ENCODE results near the gene LILRB2.
"Not testable (repeated sequence)": the region's sequence is repeated elsewhere in the genome, so short reads cannot be mapped to it uniquely, and the experiment has no call there.

The LILRB2 gene

DNA sequence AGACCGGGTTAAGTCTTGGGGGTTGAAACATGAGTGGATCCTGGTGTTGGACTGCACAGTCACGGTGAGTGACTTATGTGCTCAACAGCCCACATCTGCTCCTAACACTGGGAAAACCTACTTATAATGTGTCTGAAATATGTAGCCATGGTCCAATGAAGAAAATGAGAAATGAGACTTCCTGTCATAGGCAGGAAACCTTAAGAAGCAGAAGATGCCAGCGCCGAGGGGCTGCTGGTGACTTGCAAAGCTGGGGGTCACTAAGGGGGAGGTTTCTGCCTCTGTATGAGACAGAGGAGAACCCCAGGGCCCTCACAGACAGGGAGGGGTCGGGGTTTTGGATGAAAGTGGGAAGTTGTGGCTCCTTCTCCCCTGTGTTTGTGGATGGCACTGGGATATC is 8.7 kb downstream of the LILRB2 start:
- DNase-seq (ENCODE audit: low read depth in 2 of 2) = not testable (repeated sequence)

DNA sequence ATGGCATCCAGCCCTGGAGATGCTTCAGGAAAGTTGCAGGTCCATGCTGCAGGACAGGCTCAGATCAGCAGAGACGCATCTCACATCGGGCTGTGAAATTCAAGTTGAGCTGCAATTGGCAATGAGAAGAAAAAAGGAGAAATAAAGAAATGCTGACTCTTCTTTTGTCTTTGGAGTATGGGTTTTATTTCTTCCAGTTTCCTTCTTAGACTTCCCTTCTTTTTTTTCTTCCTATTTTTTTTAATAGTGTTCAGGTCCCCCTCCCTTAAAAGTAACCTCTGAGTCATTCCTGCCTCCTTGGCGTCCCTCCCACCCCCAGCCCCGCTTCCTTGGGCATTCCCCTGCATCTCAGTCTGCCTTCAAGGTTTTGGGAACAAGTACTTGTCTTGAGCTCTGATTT is 9.3 kb downstream of the LILRB2 start:
- DNase-seq (ENCODE audit: low read depth in 2 of 2) = not testable (repeated sequence)

GRCh38 chr19:54271106-54271505 is 9.8 kb downstream of the LILRB2 start:
- no peak for DNase-seq (ENCODE audit: low read depth in 2 of 2)

DNA sequence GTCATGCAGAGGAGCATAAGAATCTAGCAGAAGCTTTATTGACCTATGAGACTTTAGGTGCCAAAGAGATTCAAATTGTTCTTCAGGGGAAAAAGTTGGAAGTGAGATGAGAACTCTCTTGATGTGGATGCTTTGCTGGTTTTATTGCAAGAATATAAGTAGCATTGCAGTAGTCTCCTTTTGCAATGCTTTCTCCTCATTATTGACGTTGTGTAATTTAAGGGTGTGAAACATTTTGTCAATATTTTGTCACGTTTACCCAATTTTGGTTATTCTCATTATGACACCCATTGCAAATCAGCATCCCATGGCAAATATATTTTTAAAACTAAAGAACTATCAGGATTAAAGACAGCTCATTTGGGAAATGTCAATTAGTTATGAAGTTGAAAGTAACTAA is 12.0 kb downstream of the LILRB2 start:
- DNase-seq (ENCODE audit: low read depth in 2 of 2) = no peak

GRCh38 chr19:54266133-54266532 is 14.8 kb downstream of the LILRB2 start:
- DNase-seq (ENCODE audit: low read depth in 2 of 2) = peak; percentile 64 to 73

- DNase-seq (ENCODE audit: low read depth in 2 of 2) = no peak
These were observed 18.4 kb downstream of the LILRB2 start for GRCh38 chr19:54262470-54262869.

DNA sequence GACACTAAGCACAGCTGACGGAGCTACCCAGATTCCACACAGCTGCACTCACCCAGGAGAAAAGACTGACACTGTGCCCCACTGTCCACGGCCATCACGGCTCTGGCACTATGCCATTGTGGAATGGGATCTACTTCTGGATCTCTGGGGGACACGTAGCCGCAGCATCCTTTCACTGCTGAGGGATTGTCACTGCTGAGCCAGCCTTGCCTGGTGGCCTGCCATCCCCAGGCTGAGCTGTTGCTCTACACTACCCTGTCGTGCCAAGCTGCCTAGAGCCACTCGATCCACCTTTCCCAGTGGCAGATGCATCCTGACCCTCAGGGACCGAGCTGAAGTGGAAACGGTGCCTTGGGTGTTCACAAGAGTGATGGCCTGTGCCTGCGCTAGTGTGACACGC is 18.8 kb downstream of the LILRB2 start:
- no peak for DNase-seq (ENCODE audit: low read depth in 2 of 2)

GRCh38 chr19:54257116-54257480 is 23.8 kb downstream of the LILRB2 start, which contains the start of gene LILRB5:
Gene LILRB5 (minus strand): TSS chr19:54257273. CDS start chr19:54257193, 80 bp downstream.
- DNase-seq (ENCODE audit: low read depth in 2 of 2) = no peak

GRCh38 chr19:54256250-54257115 is 24.4 kb downstream of the LILRB2 start:
- DNase-seq (ENCODE audit: low read depth in 2 of 2) = no peak

- DNase-seq (ENCODE audit: low read depth in 2 of 2) = no peak
These were observed 25.7 kb downstream of the LILRB2 start for GRCh38 chr19:54255105-54255775.

GRCh38 chr19:54254195-54254906 is 26.6 kb downstream of the LILRB2 start:
- no peak for DNase-seq (ENCODE audit: low read depth in 2 of 2)

DNA sequence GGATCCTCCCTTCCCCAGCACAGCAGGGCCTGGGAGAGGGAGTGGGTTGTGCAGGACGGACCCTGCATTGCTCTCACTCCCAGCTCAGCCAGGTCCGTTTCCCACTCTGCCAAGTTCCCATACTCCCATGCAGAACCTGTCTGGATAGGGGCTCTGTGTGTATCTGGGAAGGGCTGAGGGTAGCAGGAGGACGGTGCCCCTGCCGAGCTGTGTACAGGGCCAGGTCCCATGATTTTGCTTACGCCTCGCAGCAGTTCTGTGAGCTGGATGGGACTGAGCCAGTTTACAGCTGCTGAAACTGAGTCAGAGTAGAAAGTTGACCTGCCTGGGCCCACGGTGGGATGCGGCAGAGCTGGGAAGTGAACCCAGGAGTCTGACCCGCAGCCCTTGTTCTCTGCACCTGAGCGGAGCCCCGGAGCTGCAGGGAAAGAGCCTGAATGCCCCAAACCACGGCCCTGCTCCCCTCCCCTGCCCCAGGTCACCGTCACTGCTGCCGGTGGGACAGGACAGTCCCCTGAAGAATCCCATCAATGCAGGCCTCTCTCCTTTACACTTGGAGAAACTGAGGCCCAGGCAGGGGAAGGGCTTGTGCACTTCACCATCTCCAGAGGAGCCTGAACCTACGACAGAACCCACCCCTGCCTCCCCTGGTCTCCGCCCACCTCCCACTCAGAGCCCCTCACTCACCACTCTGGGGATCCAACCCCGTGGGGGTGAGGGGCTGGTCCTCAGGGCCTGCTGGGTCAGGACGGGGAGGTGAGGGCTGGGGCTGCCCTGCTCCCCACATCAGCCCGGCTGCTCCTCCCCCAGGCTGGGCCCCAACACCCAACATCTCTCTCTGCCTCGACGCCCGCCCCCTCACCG is 27.3 kb downstream of the LILRB2 start:
- no peak for DNase-seq (ENCODE audit: low read depth in 2 of 2)

GRCh38 chr19:54252845-54253244 is 28.1 kb downstream of the LILRB2 start:
- no peak for DNase-seq (ENCODE audit: low read depth in 2 of 2)

DNA sequence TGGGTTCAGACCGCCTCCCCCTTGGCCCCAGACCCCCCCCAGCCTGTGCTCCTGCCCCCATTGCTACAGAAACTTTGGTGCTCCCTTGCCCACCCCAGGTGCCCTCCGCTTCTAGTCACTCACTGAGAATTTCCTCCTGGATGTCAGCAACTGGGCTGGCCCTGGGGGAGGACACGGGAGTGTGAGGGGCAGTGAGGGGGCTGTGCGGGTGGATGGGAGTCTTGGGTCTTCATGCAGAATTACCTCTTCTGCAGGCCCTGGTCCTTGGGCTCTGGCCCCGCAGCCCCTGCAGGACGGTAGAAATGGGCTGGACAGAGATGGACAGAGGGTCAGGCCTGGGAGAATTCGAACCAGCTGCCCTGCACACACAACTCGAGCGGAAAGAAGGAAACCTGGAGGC is 28.7 kb downstream of the LILRB2 start:
- no peak for DNase-seq (ENCODE audit: low read depth in 2 of 2)

- DNase-seq (ENCODE audit: low read depth in 2 of 2) = peak; percentile 12 to 14
These were observed 32.8 kb downstream of the LILRB2 start for GRCh38 chr19:54248016-54248601.

GRCh38 chr19:54247106-54247930 is 33.6 kb downstream of the LILRB2 start:
- DNase-seq (ENCODE audit: low read depth in 2 of 2) = no peak

DNA sequence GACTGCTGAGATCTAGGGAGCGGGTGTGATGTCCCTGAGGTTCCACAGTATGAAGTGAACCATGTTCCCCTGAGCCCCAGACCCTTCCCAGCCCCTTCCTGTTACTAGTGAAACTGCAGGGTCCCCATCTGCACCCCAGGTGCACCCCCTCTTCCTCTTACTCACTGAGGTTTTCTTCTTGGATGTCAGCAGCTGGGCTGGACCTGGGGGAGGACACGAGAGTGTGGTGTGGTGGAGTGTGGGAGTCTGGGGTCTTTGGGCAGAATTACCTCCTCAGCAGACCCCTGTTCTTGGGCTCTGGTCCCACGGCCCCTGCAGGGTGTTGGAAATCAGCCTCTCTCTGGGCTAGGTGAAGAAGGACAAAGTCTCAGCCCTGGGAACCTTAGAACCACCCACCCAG is 35.0 kb downstream of the LILRB2 start:
- DNase-seq (ENCODE audit: low read depth in 2 of 2) = no peak

GRCh38 chr19:54243809-54244208 is 37.1 kb downstream of the LILRB2 start:
- not testable (repeated sequence) for DNase-seq (ENCODE audit: low read depth in 2 of 2)

- not testable (repeated sequence) for DNase-seq (ENCODE audit: low read depth in 2 of 2)
These were observed 38.3 kb downstream of the LILRB2 start, which contains the start of gene LILRA6 for GRCh38 chr19:54242646-54243045. Gene LILRA6 (minus strand): TSS chr19:54242790.

DNA sequence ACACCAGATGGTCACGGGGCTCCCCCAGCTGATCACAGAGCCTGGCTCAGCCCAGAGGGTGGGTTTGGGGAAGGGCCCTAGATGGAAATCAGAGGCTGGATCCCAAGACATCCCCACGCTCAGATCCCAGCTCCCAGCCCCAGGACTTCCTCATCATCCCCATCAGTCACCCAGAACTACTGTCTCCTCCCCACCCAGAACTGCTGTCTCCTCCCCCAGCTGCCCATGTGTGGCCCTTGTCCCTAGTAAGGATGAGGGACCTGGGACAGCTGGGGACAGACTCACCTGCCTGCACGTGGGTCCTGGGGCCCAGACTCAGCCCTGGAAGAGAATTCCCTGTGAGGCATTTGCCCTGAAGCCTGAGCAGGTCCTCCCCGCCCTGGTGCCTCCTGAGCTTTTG is 38.7 kb downstream of the LILRB2 start:
- DNase-seq (ENCODE audit: low read depth in 2 of 2) = not testable (repeated sequence)
